ENCODE results near the gene RPS3. TPM values are rescaled to one million over a fixed set of nuclear protein-coding genes. Genes with fewer than 3 reads are reported as not detected.

RPS3 gene
- total and polyA plus RNA-seq, 4 donors, result 1,036 to 2,813 (median 2,148) TPM

- 90 to 91% methylated on average over 9 of the region's 9 CpGs for WGBS, 2 donors
- Histone ChIP-seq H3K27me3 (ENCODE audit: control insufficient read depth in 3 of 3, insufficient read depth in 3 of 3, low read length in 2 of 3) (peaks cover 0 to 27% (median 23%) of the 10 kb centered on the region in 3 donors), H3K4me3 (no peak overlapping the region), H3K9me3 (ENCODE audit: control insufficient read depth in 4 of 4, insufficient read depth in 3 of 4, low read length in 3 of 4) (no peaks in the 10 kb centered on the region), H3K36me3 (ENCODE audit: control insufficient read depth in 4 of 4, insufficient read depth in 4 of 4, low read length in 4 of 4) (no peaks in the 10 kb centered on the region), H3K9ac (ENCODE audit: insufficient read depth in 1 of 2, low read length in 2 of 2) (no peak overlapping the region), H3K27ac (ENCODE audit: low read depth in 1 of 2, low read length in 1 of 2) (no peak overlapping the region), H3K4me1 (ENCODE audit: control insufficient read depth in 5 of 5, insufficient read depth in 5 of 5, low read length in 5 of 5) (peaks cover 0 to 5% (median 1%) of the 10 kb centered on the region in 5 donors)
- DNase-seq (no peak), ATAC-seq (ENCODE audit: insufficient read depth, low FRiP score) (no peak)
- no peak for TF ChIP-seq CTCF (IDR thresholded peaks at IDR 0.05; ENCODE audit: control extremely low read depth, extremely low read depth)
Measured at GRCh38 chr11:75435571-75435925, 36.2 kb downstream of the RPS3 start.

GRCh38 chr11:75436806-75437205 lies 37.5 kb downstream of the RPS3 start:
- Histone ChIP-seq H3K9ac (ENCODE audit: insufficient read depth in 1 of 2, low read length in 2 of 2) (no peak overlapping the region), H3K27me3 (ENCODE audit: control insufficient read depth in 3 of 3, insufficient read depth in 3 of 3, low read length in 2 of 3) (peaks cover 0 to 15% (median 10%) of the 10 kb centered on the region in 3 donors), H3K4me3 (no peak overlapping the region), H3K4me1 (ENCODE audit: control insufficient read depth in 5 of 5, insufficient read depth in 5 of 5, low read length in 5 of 5) (no peaks in the 10 kb centered on the region), H3K27ac (ENCODE audit: low read depth in 1 of 2, low read length in 1 of 2) (no peak overlapping the region), H3K9me3 (ENCODE audit: control insufficient read depth in 4 of 4, insufficient read depth in 3 of 4, low read length in 3 of 4) (no peaks in the 10 kb centered on the region), H3K36me3 (ENCODE audit: control insufficient read depth in 4 of 4, insufficient read depth in 4 of 4, low read length in 4 of 4) (peaks cover 0 to 2% (median 0%) of the 10 kb centered on the region in 4 donors)
- 92 to 95% methylated on average over 9 of the region's 9 CpGs for WGBS, 2 donors
- ATAC-seq (ENCODE audit: insufficient read depth, low FRiP score), result no peak
- no peak for DNase-seq
- no peak for TF ChIP-seq CTCF (IDR thresholded peaks at IDR 0.05; ENCODE audit: control extremely low read depth, extremely low read depth)

GRCh38 chr11:75437966-75438659 lies 38.8 kb downstream of the RPS3 start:
- H3K4me1 ChIP-seq (ENCODE audit: control insufficient read depth in 5 of 5, insufficient read depth in 5 of 5, low read length in 5 of 5), result peaks cover 0 to 8% (median 0%) of the 10 kb centered on the region in 5 donors
- H3K9ac ChIP-seq (ENCODE audit: insufficient read depth in 1 of 2, low read length in 2 of 2), result no peak overlapping the region
- no peak overlapping the region for H3K4me3 ChIP-seq
- no peak overlapping the region for H3K27ac ChIP-seq (ENCODE audit: low read depth in 1 of 2, low read length in 1 of 2)
- ATAC-seq (ENCODE audit: insufficient read depth, low FRiP score) (no peak), DNase-seq (no peak)
- H3K27me3 ChIP-seq (ENCODE audit: control insufficient read depth in 3 of 3, insufficient read depth in 3 of 3, low read length in 2 of 3), result peaks cover 0 to 3% (median 0%) of the 10 kb centered on the region in 3 donors
- no peaks in the 10 kb centered on the region for H3K9me3 ChIP-seq (ENCODE audit: control insufficient read depth in 4 of 4, insufficient read depth in 3 of 4, low read length in 3 of 4)
- TF ChIP-seq CTCF (IDR thresholded peaks at IDR 0.05; ENCODE audit: control extremely low read depth, extremely low read depth), result no peak
- peaks cover 0 to 2% (median 0%) of the 10 kb centered on the region in 4 donors for H3K36me3 ChIP-seq (ENCODE audit: control insufficient read depth in 4 of 4, insufficient read depth in 4 of 4, low read length in 4 of 4)
- 93 to 95% methylated on average over 13 of the region's 13 CpGs for whole genome bisulfite sequencing, 2 donors

Data from lung (tissue), 12 donors.